Stimulated activated CD4-positive, alpha-beta T cell treated with anti-CD3 and anti-CD28 coated beads, Interleukin-2, amount 100 ng/mL, for 24 hours (primary cell): ENCODE measurements around the gene TTC21A.
"Not testable (repeated sequence)": the region's sequence is repeated elsewhere in the genome, so short reads cannot be mapped to it uniquely, and the experiment has no call there.

Source experiments
- DNase-seq, 2 donors: peaks; one replicate each; pipeline ENCODE4 v3.0.0-alpha.2; 2020

Gene TTC21A, protein sequence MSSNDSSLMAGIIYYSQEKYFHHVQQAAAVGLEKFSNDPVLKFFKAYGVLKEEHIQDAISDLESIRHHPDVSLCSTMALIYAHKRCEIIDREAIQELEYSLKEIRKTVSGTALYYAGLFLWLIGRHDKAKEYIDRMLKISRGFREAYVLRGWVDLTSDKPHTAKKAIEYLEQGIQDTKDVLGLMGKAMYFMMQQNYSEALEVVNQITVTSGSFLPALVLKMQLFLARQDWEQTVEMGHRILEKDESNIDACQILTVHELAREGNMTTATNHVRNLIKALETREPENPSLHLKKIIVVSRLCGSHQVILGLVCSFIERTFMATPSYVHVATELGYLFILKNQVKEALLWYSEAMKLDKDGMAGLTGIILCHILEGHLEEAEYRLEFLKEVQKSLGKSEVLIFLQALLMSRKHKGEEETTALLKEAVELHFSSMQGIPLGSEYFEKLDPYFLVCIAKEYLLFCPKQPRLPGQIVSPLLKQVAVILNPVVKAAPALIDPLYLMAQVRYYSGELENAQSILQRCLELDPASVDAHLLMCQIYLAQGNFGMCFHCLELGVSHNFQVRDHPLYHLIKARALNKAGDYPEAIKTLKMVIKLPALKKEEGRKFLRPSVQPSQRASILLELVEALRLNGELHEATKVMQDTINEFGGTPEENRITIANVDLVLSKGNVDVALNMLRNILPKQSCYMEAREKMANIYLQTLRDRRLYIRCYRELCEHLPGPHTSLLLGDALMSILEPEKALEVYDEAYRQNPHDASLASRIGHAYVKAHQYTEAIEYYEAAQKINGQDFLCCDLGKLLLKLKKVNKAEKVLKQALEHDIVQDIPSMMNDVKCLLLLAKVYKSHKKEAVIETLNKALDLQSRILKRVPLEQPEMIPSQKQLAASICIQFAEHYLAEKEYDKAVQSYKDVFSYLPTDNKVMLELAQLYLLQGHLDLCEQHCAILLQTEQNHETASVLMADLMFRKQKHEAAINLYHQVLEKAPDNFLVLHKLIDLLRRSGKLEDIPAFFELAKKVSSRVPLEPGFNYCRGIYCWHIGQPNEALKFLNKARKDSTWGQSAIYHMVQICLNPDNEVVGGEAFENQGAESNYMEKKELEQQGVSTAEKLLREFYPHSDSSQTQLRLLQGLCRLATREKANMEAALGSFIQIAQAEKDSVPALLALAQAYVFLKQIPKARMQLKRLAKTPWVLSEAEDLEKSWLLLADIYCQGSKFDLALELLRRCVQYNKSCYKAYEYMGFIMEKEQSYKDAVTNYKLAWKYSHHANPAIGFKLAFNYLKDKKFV (N-terminal part only)

GRCh38 chr3:39107388-39108199, at the start of gene TTC21A, which contains the start of gene GORASP1:
Gene TTC21A, plus strand, starts transcription at chr3:39107680. Its CDS starts 158 bp downstream, at chr3:39107838.
Gene GORASP1, minus strand, starts transcription at chr3:39107627. Its CDS starts 86 bp downstream, at chr3:39107541.
- peak; percentile 66 to 72 for DNase-seq

DNA sequence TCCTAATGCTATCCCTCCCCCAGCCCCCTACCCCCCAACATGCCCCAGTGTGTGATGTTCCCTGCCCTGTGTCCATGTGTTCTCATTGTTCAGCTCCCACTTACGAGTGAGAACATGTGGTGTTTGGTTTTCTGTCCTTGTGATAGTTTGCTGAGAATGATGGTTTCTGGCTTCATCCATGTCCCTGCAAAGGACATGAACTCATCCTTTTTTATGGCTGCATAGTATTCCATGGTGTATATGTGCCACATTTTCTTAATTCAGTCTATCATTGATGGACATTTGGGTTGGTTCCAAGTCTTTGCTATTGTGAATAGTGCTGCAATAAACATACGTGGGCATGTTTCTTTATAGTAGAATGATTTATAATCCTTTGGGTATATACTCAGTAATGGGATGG, 46.3 kb upstream of the TTC21A start:
- not testable (repeated sequence) for DNase-seq

- no peak for DNase-seq
Measured at GRCh38 chr3:39062180-39062579, 45.3 kb upstream of the TTC21A start.

- no peak for DNase-seq
Measured at GRCh38 chr3:39063143-39063542, 44.3 kb upstream of the TTC21A start.

- DNase-seq = no peak
Measured at GRCh38 chr3:39064646-39065045, 42.8 kb upstream of the TTC21A start.

- DNase-seq = peak; percentile 14 to 21
Measured at GRCh38 chr3:39065197-39065596, 42.3 kb upstream of the TTC21A start.

- DNase-seq = no peak
Measured at GRCh38 chr3:39067286-39067685, 40.2 kb upstream of the TTC21A start.

DNA sequence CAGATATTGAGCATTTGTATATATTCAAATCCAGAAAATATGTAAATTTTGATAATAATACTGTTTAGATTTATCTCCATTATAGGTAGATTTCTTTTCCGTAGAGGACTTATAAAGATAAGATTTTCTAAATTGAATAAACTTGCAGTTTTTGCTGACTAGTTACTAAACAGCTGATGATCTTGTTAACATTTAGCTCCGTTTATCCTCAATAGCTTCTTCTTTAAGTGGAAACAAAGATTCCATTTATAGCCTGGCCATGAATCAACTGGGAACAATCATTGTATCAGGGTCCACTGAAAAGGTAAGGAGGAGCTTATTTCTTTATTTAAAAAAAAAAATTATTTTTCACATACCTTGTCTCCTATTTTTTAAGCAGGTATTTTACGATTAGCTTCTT, 38.9 kb upstream of the TTC21A start:
- DNase-seq = no peak

DNA sequence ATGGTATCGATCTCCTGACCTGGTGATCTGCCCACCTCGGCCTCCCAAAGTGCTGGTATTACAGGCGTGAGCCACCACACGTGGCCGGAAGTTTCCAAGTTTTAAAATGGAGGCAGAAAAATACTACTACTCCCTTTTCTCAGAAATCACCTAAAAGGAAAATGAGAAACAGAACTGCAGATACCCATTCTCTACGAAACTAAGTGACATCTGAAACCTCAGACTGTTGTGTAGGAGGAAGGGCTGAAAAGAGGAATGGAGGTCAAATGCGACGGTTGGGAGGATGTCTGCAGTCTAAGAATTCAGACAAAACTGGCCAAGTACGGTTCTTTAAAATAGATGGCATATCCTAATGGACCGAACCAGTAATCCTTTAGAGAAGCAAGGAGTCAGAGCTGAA, 31.6 kb upstream of the TTC21A start:
- no peak for DNase-seq

GRCh38 chr3:39079530-39079929, 27.9 kb upstream of the TTC21A start:
- no peak for DNase-seq

DNA sequence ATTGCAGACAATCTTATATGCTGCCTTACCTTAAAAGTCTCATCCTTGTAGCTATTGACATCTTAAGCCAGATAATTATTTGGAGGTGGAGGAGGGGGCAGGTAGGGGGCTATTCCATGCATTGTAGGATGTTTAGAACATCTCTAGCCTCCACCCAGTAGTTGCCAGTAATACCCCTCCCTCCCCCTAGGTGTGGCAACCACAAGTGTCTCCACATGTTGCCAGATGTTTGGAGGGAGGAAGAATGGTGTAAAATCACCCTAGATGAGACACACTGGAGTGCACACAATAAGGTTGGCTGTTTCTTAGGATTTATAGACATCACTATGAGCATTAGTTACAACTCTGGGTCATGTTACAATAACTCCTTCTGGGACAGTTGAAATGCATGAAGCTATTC, 27.5 kb upstream of the TTC21A start:
- no peak for DNase-seq

DNA sequence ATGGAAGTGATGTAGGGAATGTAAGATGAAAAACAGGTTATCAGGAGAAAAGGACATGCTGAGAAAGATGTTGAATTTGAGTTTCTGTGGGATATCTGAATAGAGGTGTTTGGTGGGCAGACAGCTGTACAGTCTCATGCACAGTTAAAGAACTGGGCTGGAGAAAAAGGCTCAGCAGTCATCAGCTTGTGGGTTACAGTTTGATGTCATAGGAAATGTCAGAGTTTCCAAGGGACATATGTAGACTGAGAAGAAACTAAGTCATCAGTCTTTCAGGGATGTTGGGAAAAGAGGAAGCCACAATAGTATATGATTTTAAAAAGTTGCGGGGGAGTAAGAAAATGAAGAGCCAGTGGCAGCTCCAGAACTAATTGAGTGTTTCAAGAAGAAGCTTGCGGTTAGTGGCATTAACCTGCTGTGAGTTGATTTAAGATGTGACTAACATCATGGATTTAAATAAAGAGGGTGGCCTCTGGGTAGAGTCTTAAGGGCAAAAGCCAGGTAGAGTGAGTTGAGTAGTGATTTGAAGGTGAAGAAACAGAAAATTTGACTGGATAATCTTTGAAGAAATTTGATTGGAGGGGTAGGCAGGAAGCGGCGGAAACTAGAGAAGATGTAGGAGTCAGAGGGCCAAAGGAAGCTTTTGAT, 24.7 kb upstream of the TTC21A start:
- no peak for DNase-seq

GRCh38 chr3:39086144-39086543, 21.3 kb upstream of the TTC21A start:
- no peak for DNase-seq

GRCh38 chr3:39088456-39088855, 19.0 kb upstream of the TTC21A start:
- no peak for DNase-seq

DNA sequence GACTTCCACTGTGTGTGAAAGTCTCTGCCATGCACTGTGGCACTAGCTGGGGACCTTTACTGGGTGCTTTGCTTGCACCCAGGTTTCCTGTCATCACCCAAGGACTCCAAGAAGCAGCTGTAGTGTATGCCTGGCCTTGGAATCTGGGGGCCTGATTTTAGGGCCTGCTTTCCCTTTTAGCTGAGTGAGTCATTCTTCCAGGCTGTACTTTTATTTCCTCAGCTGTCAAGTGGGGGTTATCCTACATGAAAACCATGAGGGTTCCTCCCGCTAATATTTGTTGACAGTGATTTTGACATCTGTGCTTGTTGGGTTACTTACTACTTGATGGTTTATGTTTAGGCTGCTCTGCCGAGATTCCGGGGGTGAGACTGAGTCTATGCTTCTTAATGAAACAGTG, 18.6 kb upstream of the TTC21A start:
- no peak for DNase-seq

DNA sequence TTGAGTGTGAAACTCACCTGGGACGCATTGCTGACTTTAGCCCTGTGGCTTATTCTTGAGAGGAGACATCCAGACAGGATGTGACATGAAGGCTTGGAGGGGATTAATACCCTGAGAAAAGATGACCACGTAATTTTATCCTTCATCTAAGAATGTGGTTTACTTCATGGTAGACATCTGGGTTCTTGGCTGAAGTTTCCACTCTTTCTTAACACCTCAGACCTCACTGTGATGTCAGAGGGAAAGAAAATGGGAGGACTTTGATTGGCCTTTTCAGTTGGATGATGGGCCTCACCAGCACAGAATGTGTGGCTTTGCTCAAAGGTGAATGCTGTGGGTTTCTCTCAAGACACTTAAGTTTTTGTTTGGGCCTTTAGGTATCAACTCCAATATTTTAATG, 16.6 kb upstream of the TTC21A start:
- DNase-seq = no peak

GRCh38 chr3:39094851-39095677, 12.4 kb upstream of the TTC21A start:
- DNase-seq = no peak

DNA sequence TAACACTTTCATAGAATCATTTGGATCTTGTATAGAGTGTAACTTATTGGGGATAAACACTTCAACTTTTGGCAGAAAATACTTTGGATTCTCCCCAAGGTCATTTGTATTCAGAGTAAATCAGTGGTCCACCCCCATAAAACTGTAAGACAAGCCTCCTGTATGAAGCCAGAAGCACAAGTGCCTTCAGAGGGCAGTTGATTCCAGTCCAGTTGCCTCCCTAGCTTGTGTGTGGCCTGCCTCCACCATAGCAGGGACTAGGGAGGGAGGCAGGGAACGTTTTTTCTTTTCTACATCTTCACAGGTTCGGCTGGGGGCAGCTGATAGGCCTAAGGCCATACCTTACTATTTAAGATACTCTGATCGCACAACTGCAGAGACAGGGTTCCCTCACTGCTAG, 11.7 kb upstream of the TTC21A start:
- no peak for DNase-seq

- DNase-seq = no peak
Measured at GRCh38 chr3:39096775-39097174, 10.7 kb upstream of the TTC21A start.

DNA sequence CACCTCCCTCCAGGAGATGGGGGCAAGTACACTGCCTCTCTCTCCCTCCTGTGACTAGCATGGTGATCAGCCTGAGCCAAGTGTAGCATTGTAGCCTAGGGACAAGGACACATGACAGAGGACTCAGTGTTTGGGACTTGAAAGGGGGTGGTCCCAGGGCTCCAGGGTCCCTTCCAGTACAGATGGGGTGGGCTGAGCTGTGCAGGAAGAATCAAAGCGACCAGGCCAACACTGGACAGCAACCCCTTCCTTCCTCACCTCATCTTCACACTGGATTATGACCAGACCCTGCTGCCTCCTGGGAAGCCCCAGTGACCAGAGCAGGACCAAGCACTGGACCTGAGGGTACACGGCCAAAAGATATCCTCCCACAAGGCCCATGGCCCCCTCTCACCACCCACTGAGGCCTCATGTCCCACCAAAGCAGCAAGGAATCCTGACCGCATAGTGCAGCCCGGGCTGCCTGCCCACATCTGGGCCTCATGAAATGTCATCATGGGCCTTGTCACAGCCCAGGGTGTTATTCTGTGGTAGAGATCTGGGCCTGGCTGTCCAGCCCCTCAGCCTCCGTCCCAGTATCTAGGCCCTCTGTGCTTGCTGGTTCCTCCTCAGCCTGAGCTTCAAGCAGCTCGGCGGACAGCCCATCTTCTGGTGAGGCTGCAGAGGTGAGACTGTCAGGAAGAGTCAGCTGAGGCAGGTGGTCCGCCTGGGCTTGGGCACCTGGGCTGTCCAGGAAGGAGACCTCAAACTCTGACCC, 9.6 kb upstream of the TTC21A start:
- DNase-seq = no peak
